ENCODE results near the gene TLX3.
"Not testable (repeated sequence)": the region's sequence is repeated elsewhere in the genome, so short reads cannot be mapped to it uniquely, and the experiment has no call there.

Gene TLX3

DNA sequence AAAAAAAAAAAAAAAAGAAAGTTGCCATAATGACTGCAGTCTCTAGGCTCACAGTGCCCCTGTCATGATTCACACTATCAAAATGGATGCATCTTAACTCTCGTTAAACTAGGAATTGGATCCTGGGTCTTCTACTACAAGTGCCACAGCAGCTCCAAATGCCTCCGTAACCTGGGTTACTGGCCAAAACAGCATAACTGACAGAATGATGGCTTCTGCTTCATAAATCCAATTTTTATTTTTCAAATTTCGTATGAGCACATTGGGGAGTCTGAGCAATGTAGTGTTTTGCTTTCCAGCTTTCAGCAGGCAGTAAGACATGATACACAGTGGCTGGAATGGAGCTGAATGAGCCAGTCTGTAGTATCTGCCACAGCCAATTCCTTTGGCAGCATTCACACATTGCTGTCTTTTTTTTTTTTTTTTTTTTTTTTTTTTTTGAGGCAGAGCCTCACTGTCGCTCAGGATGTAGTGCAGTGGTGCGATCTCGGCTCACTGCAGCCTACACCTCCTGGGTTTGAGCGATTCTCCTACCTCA, 42.6 kb downstream of the TLX3 start:
- no peak for DNase-seq (ENCODE audit: low spot score)
- in situ Hi-C loops (cut with MboI; ENCODE audit: low pct_unique_long_range_greater_than_20kb, low sequenced_read_pairs, unreplicated experiment) = no loop called here
- no peak for TF ChIP-seq CTCF (IDR thresholded peaks at IDR 0.05; ENCODE audit: extremely low read depth, insufficient read depth, missing control alignments)

- in situ Hi-C loops (cut with MboI; ENCODE audit: low pct_unique_long_range_greater_than_20kb, low sequenced_read_pairs, unreplicated experiment) = no loop called here
- DNase-seq (ENCODE audit: low spot score) = peak; percentile 65
- no peak for TF ChIP-seq CTCF (IDR thresholded peaks at IDR 0.05; ENCODE audit: extremely low read depth, insufficient read depth, missing control alignments)
These were observed 46.3 kb downstream of the TLX3 start for GRCh38 chr5:171355302-171355724.

GRCh38 chr5:171357843-171358242, 48.8 kb downstream of the TLX3 start:
- DNase-seq (ENCODE audit: low spot score) = no peak
- in situ Hi-C loops (cut with MboI; ENCODE audit: low pct_unique_long_range_greater_than_20kb, low sequenced_read_pairs, unreplicated experiment) = no loop called here
- no peak for TF ChIP-seq CTCF (IDR thresholded peaks at IDR 0.05; ENCODE audit: extremely low read depth, insufficient read depth, missing control alignments)

DNA sequence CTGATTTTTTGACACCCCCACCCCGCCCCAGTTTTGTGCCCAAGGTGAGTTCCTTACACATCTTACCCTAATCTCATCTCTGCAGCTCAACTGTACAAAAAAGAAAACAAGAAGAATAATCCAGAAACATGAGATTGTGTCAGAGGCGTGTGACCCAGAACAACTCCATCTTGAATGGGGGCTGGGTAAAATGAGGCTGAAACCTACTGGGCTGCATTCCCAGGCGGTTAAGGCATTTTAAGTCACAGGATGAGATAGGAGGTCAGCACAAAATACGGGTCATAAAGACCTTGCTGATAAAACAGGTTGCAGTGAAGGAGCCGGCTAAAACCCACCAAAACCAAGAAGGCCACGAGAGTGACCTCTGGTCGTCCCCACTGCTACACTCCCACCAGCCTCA, 52.1 kb downstream of the TLX3 start:
- in situ Hi-C loops (cut with MboI; ENCODE audit: low pct_unique_long_range_greater_than_20kb, low sequenced_read_pairs, unreplicated experiment); DNase-seq (ENCODE audit: low spot score): not testable (repeated sequence)

Data from GM13977 (cell line).